Gastroesophageal sphincter (tissue), 4 donors: ENCODE results near the gene ANKS1B. TPM values are rescaled to one million over a fixed set of nuclear protein-coding genes. Genes with fewer than 3 reads are reported as not detected.

Source experiments
- ATAC-seq: fragments of 150-250 bp; one replicate; pipeline ENCODE4 v1.9.1; 2016; ENCODE audit warnings: mild to moderate bottlenecking, moderate library complexity
- H3K27ac ChIP-seq, 4 donors: fragments of 200-600 bp; sonication (generic) in 3 of 4; 1 replicate in 3 of 4; 2 replicates in 1 of 4; pipeline ENCODE4 v1.5.1; 2016 to 2019
- H3K27me3 ChIP-seq: fragments of 200-600 bp; sonication (generic); one replicate; pipeline ENCODE4 v1.5.1; 2019
- H3K36me3 ChIP-seq, 2 donors: fragments of 200-600 bp; sonication (generic); one replicate each; pipeline ENCODE4 v1.5.1; 2019; ENCODE audit warnings: control low read depth in 1 of 2
- H3K4me1 ChIP-seq, 3 donors: fragments of 200-600 bp; sonication (generic); 1 replicate in 2 of 3; 2 replicates in 1 of 3; pipeline ENCODE4 v1.5.1; 2016 to 2019; ENCODE audit warnings: control low read depth in 2 of 3
- H3K4me3 ChIP-seq, 2 donors: fragments of 200-600 bp; sonication (generic); one replicate each; pipeline ENCODE4 v1.5.1; 2019; ENCODE audit warnings: mild to moderate bottlenecking in 1 of 2, moderate library complexity in 1 of 2
- H3K9me3 ChIP-seq, 3 donors: fragments of 200-600 bp; sonication (generic); one replicate each; pipeline ENCODE4 v1.5.1; 2017 to 2019; ENCODE audit warnings: control low read depth in 2 of 3
- CTCF ChIP-seq, 4 experiments: fragments of 200-600 bp in 2 of 4; fragments of 450-650 bp in 2 of 4; sonication (generic) in 1 of 4; IDR thresholded peaks; one replicate each; pipeline ENCODE4 v1.5.1; 2017 to 2019; ENCODE audit warnings: antibody characterized with exemption in 4 of 4, mild to moderate bottlenecking in 2 of 4, moderate library complexity in 2 of 4
- EP300 ChIP-seq: sonication (generic); formaldehyde crosslinking; IDR thresholded peaks from one replicate; pipeline ENCODE4 v1.6.1; 2017; ENCODE audit warnings: antibody characterized with exemption, mild to moderate bottlenecking
- POLR2A ChIP-seq, 2 donors: fragments of 450-650 bp; IDR thresholded peaks; one replicate each; pipeline ENCODE4 v1.6.1; 2017; ENCODE audit warnings: antibody characterized with exemption in 2 of 2, mild to moderate bottlenecking in 2 of 2, moderate library complexity in 1 of 2
- POLR2AphosphoS5 ChIP-seq: sonication (generic); formaldehyde crosslinking; IDR thresholded peaks from one replicate; pipeline ENCODE4 v1.6.1; 2017; ENCODE audit warnings: antibody characterized with exemption
- WGBS, 2 donors: methylation state at CpG; one replicate each; pipeline ENCODE4 v1.1.5; 2018; ENCODE audit warnings: low coverage in 1 of 2; 5-methylcytosine and 5-hydroxymethylcytosine counted together
- total RNA-seq, 4 donors: library from RNA; depleted of rRNA; stranded (reverse); fragments of >200 nt; gene quantifications; one replicate each; pipeline ENCODE4 v1.1.0, GENCODE V29; 2016

ANKS1B gene
- total RNA-seq, 4 donors from 2014 or later = 9.9 to 31.1 (median 21.4) TPM

DNA sequence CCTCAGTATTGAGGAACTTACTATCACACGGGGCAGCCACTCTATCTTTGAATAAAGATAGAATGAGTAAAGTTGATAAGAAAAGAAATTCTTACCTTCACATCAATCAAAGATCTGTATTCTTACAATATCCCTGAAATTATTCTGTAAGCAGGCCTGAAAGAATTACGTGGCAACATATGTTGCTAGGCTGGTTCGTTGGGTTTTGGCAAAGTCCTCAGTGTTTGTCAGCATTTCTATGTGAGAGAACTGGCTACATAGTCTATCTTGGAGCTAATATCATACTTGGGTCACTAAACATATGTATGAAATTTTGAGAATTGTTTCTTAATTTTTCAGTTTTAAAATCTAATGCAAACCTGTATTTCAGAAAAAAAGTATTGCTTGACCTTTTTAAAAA, 749.4 kb downstream of the ANKS1B start:
- Histone ChIP-seq H3K27me3 (no peaks in the 10 kb centered on the region), H3K4me1 (no peaks in the 10 kb centered on the region), H3K27ac (no peak overlapping the region), H3K4me3 (no peak overlapping the region), H3K9me3 (no peaks in the 10 kb centered on the region), H3K36me3 (no peaks in the 10 kb centered on the region)
- TF ChIP-seq CTCF (IDR thresholded peaks at IDR 0.05) (no peak), POLR2A (IDR thresholded peaks at IDR 0.05) (no peak), POLR2AphosphoS5 (no peak), EP300 (no peak)
- WGBS, 2 donors = 79 to 88% methylated on average over 3 of the region's 3 CpGs
- no peak for ATAC-seq

DNA sequence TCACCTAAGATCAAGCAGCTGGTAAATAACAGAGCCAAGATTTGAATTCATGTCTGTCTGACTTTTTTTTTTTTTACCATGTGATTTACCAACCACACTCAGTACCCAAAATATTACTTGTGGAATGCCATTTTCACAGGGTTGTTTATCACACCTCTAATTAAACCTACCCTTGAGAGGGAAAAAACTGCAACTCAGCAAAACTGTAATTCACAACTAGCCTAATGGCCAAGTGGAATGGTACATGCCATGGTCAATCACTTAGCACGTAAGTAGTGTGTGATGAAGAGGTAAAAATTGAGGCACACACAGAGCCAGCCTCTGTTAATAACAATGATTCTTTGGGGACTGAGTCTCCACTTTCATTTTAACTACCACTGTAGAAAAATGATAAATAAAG, 750.0 kb downstream of the ANKS1B start:
- TF ChIP-seq EP300 (no peak), CTCF (IDR thresholded peaks at IDR 0.05) (no peak)
- no peaks in the 10 kb centered on the region for H3K27me3 ChIP-seq
- H3K27ac ChIP-seq = no peak overlapping the region
- H3K9me3 ChIP-seq = no peaks in the 10 kb centered on the region
- H3K36me3 ChIP-seq = no peaks in the 10 kb centered on the region
- no peak overlapping the region for H3K4me3 ChIP-seq
- ATAC-seq = no peak
- H3K4me1 ChIP-seq = no peaks in the 10 kb centered on the region
- WGBS, 2 donors = 100% methylated on average over 1 of the region's 1 CpG

DNA sequence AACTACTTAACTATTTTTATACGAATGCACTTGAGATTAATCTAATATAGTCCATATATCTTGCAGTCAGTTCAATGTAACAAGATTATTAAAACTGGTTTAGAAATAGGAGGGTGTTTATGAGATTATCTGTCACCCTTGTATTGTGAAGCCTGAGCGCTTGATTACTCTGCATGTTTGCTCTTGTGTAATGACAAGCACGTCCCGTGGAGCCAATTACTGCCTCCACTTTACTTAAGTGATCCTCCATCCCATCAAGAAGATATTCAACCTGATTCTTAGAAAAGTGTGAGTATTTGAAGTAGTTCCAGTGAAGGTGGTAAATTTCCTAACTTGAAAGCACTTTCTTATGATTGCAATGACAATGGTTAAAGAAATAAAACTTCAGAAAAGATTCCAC, 752.4 kb downstream of the ANKS1B start:
- H3K4me3 ChIP-seq = no peak overlapping the region
- no peak for ATAC-seq
- H3K4me1 ChIP-seq = no peaks in the 10 kb centered on the region
- H3K27ac ChIP-seq = no peak overlapping the region
- WGBS, 2 donors = 84 to 90% methylated on average over 4 of the region's 4 CpGs
- no peak for TF ChIP-seq CTCF (IDR thresholded peaks at IDR 0.05)
- no peaks in the 10 kb centered on the region for H3K9me3 ChIP-seq
- no peaks in the 10 kb centered on the region for H3K36me3 ChIP-seq
- no peaks in the 10 kb centered on the region for H3K27me3 ChIP-seq

DNA sequence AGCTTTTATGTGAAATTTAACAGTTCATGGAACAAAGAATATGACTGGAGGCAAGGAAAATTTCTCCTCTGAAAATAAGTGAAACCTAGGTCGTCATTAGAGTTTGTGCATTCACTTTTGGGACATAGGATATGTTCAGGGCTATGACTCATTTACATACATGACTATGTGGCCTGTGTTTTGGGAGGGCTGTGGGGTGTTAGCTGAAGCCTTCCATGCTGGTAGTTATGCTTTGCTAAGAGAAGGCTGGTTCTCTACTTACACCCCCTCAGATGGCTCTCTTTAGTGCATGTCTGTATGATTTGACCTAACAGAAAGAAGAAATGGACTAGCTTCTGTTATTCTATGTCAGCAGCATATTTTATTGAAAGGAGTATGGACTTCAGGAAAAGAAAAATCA, 753.7 kb downstream of the ANKS1B start:
- Histone ChIP-seq H3K36me3 (no peaks in the 10 kb centered on the region), H3K4me3 (no peak overlapping the region), H3K27me3 (no peaks in the 10 kb centered on the region), H3K9me3 (no peaks in the 10 kb centered on the region), H3K4me1 (no peaks in the 10 kb centered on the region), H3K27ac (no peak overlapping the region)
- WGBS, 2 donors = 64 to 82% methylated on average over 1 of the region's 1 CpG
- no peak for ATAC-seq
- no peak for TF ChIP-seq POLR2AphosphoS5

DNA sequence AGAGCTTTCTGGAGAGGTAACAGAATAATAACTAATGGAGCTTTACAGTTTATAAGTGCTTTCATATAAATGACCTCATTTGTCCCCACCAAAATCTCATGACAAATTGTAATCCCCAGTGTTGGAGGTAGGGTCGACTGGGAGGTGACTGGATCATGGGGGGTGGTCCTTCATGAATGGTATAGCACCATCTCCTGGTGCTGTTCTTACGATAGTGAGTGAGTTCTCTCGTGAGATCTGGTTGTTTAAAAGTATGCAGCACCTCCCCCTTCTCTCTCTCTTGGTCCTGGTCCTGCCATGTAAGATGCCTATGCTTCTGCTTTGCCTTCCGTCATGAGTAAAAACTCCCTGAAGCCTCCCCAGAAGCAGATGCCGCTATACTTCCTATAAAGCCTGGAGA, 760.5 kb downstream of the ANKS1B start:
- H3K4me3 ChIP-seq = no peak overlapping the region
- TF ChIP-seq POLR2AphosphoS5 (no peak), EP300 (no peak), POLR2A (IDR thresholded peaks at IDR 0.05) (no peak), CTCF (IDR thresholded peaks at IDR 0.05) (no peak)
- no peaks in the 10 kb centered on the region for H3K36me3 ChIP-seq
- ATAC-seq = no peak
- H3K27ac ChIP-seq = no peak overlapping the region
- H3K4me1 ChIP-seq = no peaks in the 10 kb centered on the region
- no peaks in the 10 kb centered on the region for H3K27me3 ChIP-seq
- 80 to 81% methylated on average over 2 to 5 of the region's 5 CpGs for WGBS, 2 donors
- H3K9me3 ChIP-seq = no peaks in the 10 kb centered on the region

DNA sequence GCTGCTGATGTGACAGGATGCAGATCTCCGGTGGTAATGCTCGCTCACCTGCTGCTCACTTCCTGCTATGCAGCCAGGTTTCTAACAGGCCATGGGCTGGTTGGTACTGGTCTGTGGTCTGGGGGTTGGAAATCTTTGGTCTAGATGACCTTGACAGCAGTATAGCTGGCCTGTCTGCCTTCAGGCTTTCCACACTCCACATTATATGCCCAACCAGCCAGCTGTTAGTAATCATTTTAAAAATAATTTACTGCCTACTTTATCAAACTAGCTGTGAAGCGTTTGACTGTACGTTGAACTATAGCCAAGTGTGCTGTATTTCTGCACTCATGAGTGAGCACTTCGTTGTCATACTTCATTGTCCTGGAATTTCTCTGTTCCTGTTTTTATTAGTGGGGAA, 761.2 kb downstream of the ANKS1B start:
- H3K4me1 ChIP-seq = no peaks in the 10 kb centered on the region
- H3K9me3 ChIP-seq = no peaks in the 10 kb centered on the region
- H3K27me3 ChIP-seq = no peaks in the 10 kb centered on the region
- H3K4me3 ChIP-seq = no peak overlapping the region
- no peak overlapping the region for H3K27ac ChIP-seq
- 47 to 54% methylated on average over 4 to 5 of the region's 5 CpGs for WGBS, 2 donors
- no peak for ATAC-seq
- TF ChIP-seq POLR2AphosphoS5 (no peak), EP300 (no peak), CTCF (IDR thresholded peaks at IDR 0.05) (no peak), POLR2A (IDR thresholded peaks at IDR 0.05) (no peak)
- no peaks in the 10 kb centered on the region for H3K36me3 ChIP-seq
